Duodenal mucosa (tissue), 2 donors: ENCODE measurements around the gene KHDC3L.

ENCODE experiments used
- H3K27ac ChIP-seq: one replicate; pipeline ENCODE4 v1.7.0; 2013; ENCODE audit warnings: low read depth, low read length
- H3K27me3 ChIP-seq, 2 donors: one replicate each; pipeline ENCODE4 v1.7.0; 2013; ENCODE audit warnings: low read length in 2 of 2, control low read depth in 1 of 2; ENCODE audit not compliant: insufficient read depth in 2 of 2, control insufficient read depth in 1 of 2
- H3K36me3 ChIP-seq, 2 donors: one replicate each; pipeline ENCODE4 v1.7.0; 2013; ENCODE audit warnings: low read length in 2 of 2, control low read depth in 1 of 2; ENCODE audit not compliant: insufficient read depth in 2 of 2, control insufficient read depth in 1 of 2
- H3K4me1 ChIP-seq, 2 donors: one replicate each; pipeline ENCODE4 v1.7.0; 2013; ENCODE audit warnings: low read length in 2 of 2, control low read depth in 1 of 2; ENCODE audit not compliant: insufficient read depth in 2 of 2, control insufficient read depth in 1 of 2
- H3K4me3 ChIP-seq, 2 donors: one replicate each; pipeline ENCODE4 v1.7.0; 2013; ENCODE audit warnings: low read length in 2 of 2, low read depth in 1 of 2
- H3K9ac ChIP-seq, 2 donors: one replicate each; pipeline ENCODE4 v1.7.0; 2013; ENCODE audit warnings: low read length in 2 of 2, low read depth in 1 of 2
- H3K9me3 ChIP-seq, 2 donors: one replicate each; pipeline ENCODE4 v1.7.0; 2013; ENCODE audit warnings: low read length in 2 of 2, control low read depth in 1 of 2; ENCODE audit not compliant: control insufficient read depth in 1 of 2

The KHDC3L gene, protein sequence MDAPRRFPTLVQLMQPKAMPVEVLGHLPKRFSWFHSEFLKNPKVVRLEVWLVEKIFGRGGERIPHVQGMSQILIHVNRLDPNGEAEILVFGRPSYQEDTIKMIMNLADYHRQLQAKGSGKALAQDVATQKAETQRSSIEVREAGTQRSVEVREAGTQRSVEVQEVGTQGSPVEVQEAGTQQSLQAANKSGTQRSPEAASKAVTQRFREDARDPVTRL

DNA sequence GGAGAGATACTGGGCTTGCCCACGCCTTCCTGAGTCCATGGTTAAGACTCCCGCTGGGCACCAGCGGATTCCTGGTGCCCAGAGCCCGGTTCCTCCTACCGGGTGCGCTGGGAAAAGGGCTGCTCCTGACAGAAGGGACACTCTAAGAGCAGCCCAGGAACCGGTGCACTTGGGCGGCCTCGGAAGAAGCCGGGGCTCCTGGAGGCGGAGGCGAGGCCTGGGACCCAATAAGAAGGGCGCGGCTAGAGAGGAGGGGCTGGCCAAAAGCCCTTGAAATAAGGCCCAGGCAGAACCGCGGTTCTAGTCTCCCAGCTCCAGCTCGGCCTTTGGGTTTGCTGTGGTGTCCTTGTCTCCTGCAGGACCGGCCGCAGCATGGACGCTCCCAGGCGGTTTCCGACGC, at the start of gene KHDC3L:
Gene KHDC3L, plus strand, starts transcription at position 301 of the 400 bp plus-strand sequence. Its CDS starts 72 bp downstream, at position 373.
- no peaks in the 10 kb centered on the region for H3K36me3 ChIP-seq
- H3K27me3 ChIP-seq = no peaks in the 10 kb centered on the region
- no peak within 1 kb of the TSS for H3K9ac ChIP-seq
- H3K9me3 ChIP-seq = no peaks in the 10 kb centered on the region
- no peak within 1 kb of the TSS for H3K4me3 ChIP-seq
- no peak within 1 kb of the TSS for H3K27ac ChIP-seq
- no peaks in the 10 kb centered on the region for H3K4me1 ChIP-seq

- Histone ChIP-seq H3K4me3 (no peak overlapping the region), H3K27me3 (peaks cover 16 to 17% of the 10 kb centered on the region in 2 donors), H3K9ac (no peak overlapping the region)
Measured at GRCh38 chr6:73314577-73315492, 47.6 kb upstream of the KHDC3L start.

DNA sequence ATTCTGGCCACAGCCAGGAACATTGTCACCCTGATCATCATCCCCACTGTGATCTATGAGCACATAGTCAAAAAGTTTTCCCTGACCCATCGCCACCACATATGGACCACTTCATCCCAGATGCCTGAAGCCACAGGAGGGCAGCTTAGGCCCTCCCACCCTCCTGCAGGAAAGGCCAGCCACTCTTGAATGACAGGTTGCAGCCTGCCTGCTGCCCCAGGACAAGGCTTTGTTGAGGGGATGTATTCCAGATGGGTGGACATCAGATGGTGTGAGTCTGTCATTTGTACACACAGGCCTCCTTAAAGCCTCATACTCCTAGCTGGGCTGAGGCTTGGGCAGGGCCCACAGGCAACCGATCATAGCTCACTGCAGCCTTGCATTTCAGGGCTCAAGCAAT, 39.1 kb upstream of the KHDC3L start:
- H3K4me1 ChIP-seq = no peaks in the 10 kb centered on the region

More at GRCh38 chr6:73314577-73315492, 47.6 kb upstream of the KHDC3L start:
- no peaks in the 10 kb centered on the region for H3K36me3 ChIP-seq
- no peaks in the 10 kb centered on the region for H3K9me3 ChIP-seq
- H3K27ac ChIP-seq = no peak overlapping the region
- H3K4me1 ChIP-seq = peaks cover 0 to 3% of the 10 kb centered on the region in 2 donors

GRCh38 chr6:73325656-73326055, 36.8 kb upstream of the KHDC3L start:
- Histone ChIP-seq H3K9me3 (no peaks in the 10 kb centered on the region), H3K4me3 (no peak overlapping the region), H3K27ac (no peak overlapping the region), H3K27me3 (no peaks in the 10 kb centered on the region), H3K36me3 (no peaks in the 10 kb centered on the region), H3K4me1 (no peaks in the 10 kb centered on the region), H3K9ac (no peak overlapping the region)

More for the DNA sequence above, 39.1 kb upstream of the KHDC3L start:
- H3K27ac ChIP-seq = no peak overlapping the region
- no peak overlapping the region for H3K9ac ChIP-seq
- H3K27me3 ChIP-seq = no peaks in the 10 kb centered on the region
- no peak overlapping the region for H3K4me3 ChIP-seq
- H3K36me3 ChIP-seq = no peaks in the 10 kb centered on the region
- no peaks in the 10 kb centered on the region for H3K9me3 ChIP-seq

DNA sequence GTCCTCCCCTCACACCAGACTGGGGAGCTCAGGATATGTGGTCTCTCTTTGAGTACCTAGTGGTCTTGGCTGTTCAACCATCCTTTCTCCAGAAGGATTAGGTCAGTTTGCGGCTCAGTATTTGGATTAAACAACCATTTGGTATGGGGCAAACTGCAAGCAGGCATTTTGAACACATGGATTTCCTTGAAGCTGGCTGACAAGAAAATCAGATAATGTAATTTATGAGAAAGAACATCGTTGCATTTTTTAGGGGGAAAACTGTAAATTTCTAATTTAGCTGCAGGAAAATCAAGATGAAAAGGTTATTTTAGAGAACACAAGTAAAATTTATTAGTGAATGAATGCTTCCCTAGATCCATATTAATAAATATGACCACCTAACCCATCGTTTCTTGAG, 33.7 kb upstream of the KHDC3L start:
- Histone ChIP-seq H3K4me3 (no peak overlapping the region), H3K27ac (no peak overlapping the region), H3K4me1 (no peaks in the 10 kb centered on the region), H3K9me3 (no peaks in the 10 kb centered on the region), H3K9ac (no peak overlapping the region), H3K27me3 (no peaks in the 10 kb centered on the region), H3K36me3 (no peaks in the 10 kb centered on the region)

GRCh38 chr6:73329201-73329600, 33.3 kb upstream of the KHDC3L start:
- no peak overlapping the region for H3K27ac ChIP-seq
- no peaks in the 10 kb centered on the region for H3K4me1 ChIP-seq
- H3K9ac ChIP-seq = no peak overlapping the region
- H3K27me3 ChIP-seq = no peaks in the 10 kb centered on the region
- H3K9me3 ChIP-seq = no peaks in the 10 kb centered on the region
- H3K4me3 ChIP-seq = no peak overlapping the region
- no peaks in the 10 kb centered on the region for H3K36me3 ChIP-seq

GRCh38 chr6:73339340-73339739, 23.1 kb upstream of the KHDC3L start:
- no peak overlapping the region for H3K9ac ChIP-seq
- H3K27me3 ChIP-seq = no peaks in the 10 kb centered on the region
- H3K4me3 ChIP-seq = no peak overlapping the region
- H3K4me1 ChIP-seq = no peaks in the 10 kb centered on the region
- no peaks in the 10 kb centered on the region for H3K9me3 ChIP-seq
- no peak overlapping the region for H3K27ac ChIP-seq
- no peaks in the 10 kb centered on the region for H3K36me3 ChIP-seq

DNA sequence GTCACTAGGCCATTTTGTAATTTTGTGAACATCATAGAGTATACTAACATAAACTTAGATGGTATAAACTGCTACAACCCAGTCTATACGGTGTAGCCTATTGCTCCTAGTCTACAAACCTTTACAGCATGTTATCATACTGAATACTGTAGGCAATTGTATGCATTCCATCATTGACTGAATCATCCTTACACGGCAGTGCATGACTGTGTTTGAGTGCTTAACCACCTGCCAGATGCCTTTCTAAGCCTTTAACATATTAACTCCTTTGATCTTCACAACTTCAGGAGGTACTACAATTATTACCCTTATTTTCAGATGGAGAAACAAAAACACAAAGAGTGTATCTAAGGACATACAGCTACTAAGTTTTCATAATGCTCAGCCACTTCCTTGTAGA, 22.4 kb upstream of the KHDC3L start:
- Histone ChIP-seq H3K9me3 (no peaks in the 10 kb centered on the region), H3K9ac (no peak overlapping the region), H3K4me1 (no peaks in the 10 kb centered on the region), H3K27me3 (no peaks in the 10 kb centered on the region), H3K27ac (no peak overlapping the region), H3K36me3 (no peaks in the 10 kb centered on the region), H3K4me3 (no peak overlapping the region)

DNA sequence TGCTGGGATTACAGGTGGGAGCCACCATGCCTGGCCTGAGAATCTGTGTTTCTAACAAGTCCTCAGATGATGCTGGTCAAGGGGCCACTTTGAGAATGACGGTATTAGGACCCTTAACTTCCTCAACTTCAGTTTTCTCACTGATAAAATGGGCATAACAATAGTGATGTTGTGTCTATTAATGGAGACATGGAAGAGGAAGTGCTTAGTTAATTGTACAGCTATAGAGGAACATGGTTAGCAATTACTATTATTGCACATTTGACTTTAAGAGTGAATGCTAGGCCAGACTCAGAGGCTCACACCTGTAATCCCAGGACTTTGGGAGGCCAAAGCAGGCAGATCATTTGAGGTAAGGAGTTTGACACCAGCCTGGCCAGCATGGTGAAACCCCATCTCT, 21.1 kb upstream of the KHDC3L start:
- H3K36me3 ChIP-seq = no peaks in the 10 kb centered on the region
- H3K4me1 ChIP-seq = no peaks in the 10 kb centered on the region
- no peak overlapping the region for H3K9ac ChIP-seq
- H3K27ac ChIP-seq = no peak overlapping the region
- no peaks in the 10 kb centered on the region for H3K9me3 ChIP-seq
- no peak overlapping the region for H3K4me3 ChIP-seq
- no peaks in the 10 kb centered on the region for H3K27me3 ChIP-seq

DNA sequence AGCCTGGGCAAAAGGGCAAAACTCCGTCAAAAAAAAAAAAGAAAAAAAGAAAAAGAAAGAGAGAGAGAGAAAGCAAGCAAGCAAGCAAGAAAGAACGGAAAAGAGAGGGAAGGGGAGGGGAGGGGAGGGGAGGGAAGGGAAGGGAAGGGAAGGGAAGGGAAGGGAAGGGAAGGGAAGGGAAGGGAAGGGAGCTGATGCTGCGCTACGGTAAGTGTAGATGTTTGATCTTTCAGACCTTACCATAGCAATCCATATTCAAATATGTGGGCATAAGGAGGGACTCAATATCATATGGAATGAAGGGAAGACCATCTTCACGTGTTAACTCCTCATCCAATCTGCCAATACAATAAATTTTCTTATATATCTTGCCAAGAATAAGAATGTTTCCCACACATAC, 20.3 kb upstream of the KHDC3L start:
- Histone ChIP-seq H3K9ac (no peak overlapping the region), H3K27me3 (no peaks in the 10 kb centered on the region), H3K4me1 (no peaks in the 10 kb centered on the region), H3K9me3 (no peaks in the 10 kb centered on the region), H3K27ac (no peak overlapping the region), H3K4me3 (no peak overlapping the region), H3K36me3 (no peaks in the 10 kb centered on the region)
